Breast epithelium (tissue), 3 donors: ENCODE results near the gene CCDC57.

Experiments
- CTCF ChIP-seq, 3 donors: fragments of 450-650 bp; IDR thresholded peaks; one replicate each; pipeline ENCODE4 v1.5.1; 2016 to 2017; ENCODE audit warnings: antibody characterized with exemption in 3 of 3, mild to moderate bottlenecking in 3 of 3, moderate library complexity in 3 of 3
- POLR2A ChIP-seq: fragments of 450-650 bp; IDR thresholded peaks from one replicate; pipeline ENCODE4 v1.6.1; 2016; ENCODE audit warnings: antibody characterized with exemption, mild to moderate bottlenecking, moderate library complexity
- POLR2AphosphoS5 ChIP-seq, 3 donors: sonication (generic); formaldehyde crosslinking; IDR thresholded peaks; one replicate each; pipeline ENCODE4 v1.6.1; 2017; ENCODE audit warnings: antibody characterized with exemption in 3 of 3

- TF ChIP-seq POLR2A (no peak), POLR2AphosphoS5 (IDR thresholded peaks at IDR 0.05) (no peak), CTCF (IDR thresholded peaks at IDR 0.05) (no peak)
These were observed 134.2 kb downstream of the CCDC57 start for GRCh38 chr17:82078433-82078832.
